Measurements from ENCODE around the gene TEX19. TPM values are rescaled to one million over a fixed set of nuclear protein-coding genes. Genes with fewer than 3 reads are reported as not detected.

The TEX19 gene
- total RNA-seq, 1 experiment from 2014 or later, result 0.24 TPM

GRCh38 chr17:82365606-82366295, 6.7 kb downstream of the TEX19 start:
- DNase-seq, result no peak
- no peaks in the 10 kb centered on the region for H3K9me2 ChIP-seq (ENCODE audit: insufficient read depth)
- H3K4me1 ChIP-seq (replicated peaks; ENCODE audit: insufficient read depth), result no peaks in the 10 kb centered on the region
- H3K27ac ChIP-seq, result no peak overlapping the region
- intact Hi-C loops (cut with micrococcal nuclease; ENCODE audit: unreplicated experiment), result no loop called here
- CTCF ChIA-PET, result no interaction called here
- no peaks in the 10 kb centered on the region for H3K27me3 ChIP-seq (ENCODE audit: insufficient read depth, low read depth)
- H3K4me2 ChIP-seq, result no peak overlapping the region
- no TSS peak for BruUV-seq (replicated peaks)
- POLR2A ChIA-PET (ENCODE audit: unreplicated experiment), result interaction anchor here (0.6 kb wide), 1 partner anchor 374 kb away, joined by 3 read pairs; no protein-coding TSS in a partner anchor
- no peaks in the 10 kb centered on the region for H3K36me3 ChIP-seq (ENCODE audit: low read depth)
- H3F3A ChIP-seq (ENCODE audit: insufficient read depth, low read depth), result no peaks in the 10 kb centered on the region
- H2AFZ ChIP-seq, result no peak overlapping the region
- no peak overlapping the region for H3K4me3 ChIP-seq
- no peaks in the 10 kb centered on the region for H3K79me2 ChIP-seq (ENCODE audit: low read depth)
- TF ChIP-seq EZH2 (IDR thresholded peaks at IDR 0.05; ENCODE audit: low read depth) (no peak), CTCF (conservative IDR thresholded peaks at IDR 0.05) (no peak)
- no peaks in the 10 kb centered on the region for H3K9me3 ChIP-seq (ENCODE audit: insufficient read depth, low read depth)
- no peaks in the 10 kb centered on the region for H4K20me1 ChIP-seq (ENCODE audit: insufficient read depth)

GRCh38 chr17:82366749-82367148, 7.7 kb downstream of the TEX19 start:
- POLR2A ChIA-PET (ENCODE audit: unreplicated experiment), result interaction anchor here (0.7 kb wide), 1 partner anchor 15 kb away, joined by 8 read pairs; no protein-coding TSS in a partner anchor
- no peak overlapping the region for H3K4me2 ChIP-seq
- no TSS peak for BruUV-seq (replicated peaks)

GRCh38 chr17:82367724-82368524, 8.9 kb downstream of the TEX19 start:
- CTCF ChIA-PET, result interaction anchor here (0.6 kb wide), 1 partner anchor 85 kb away, joined by 4 read pairs; no protein-coding TSS in a partner anchor

More at GRCh38 chr17:82366749-82367148, 7.7 kb downstream of the TEX19 start:
- no peaks in the 10 kb centered on the region for H3F3A ChIP-seq (ENCODE audit: insufficient read depth, low read depth)
- H2AFZ ChIP-seq, result no peak overlapping the region
- no peaks in the 10 kb centered on the region for H3K79me2 ChIP-seq (ENCODE audit: low read depth)
- no peaks in the 10 kb centered on the region for H3K9me2 ChIP-seq (ENCODE audit: insufficient read depth)
- H3K27ac ChIP-seq, result no peak overlapping the region
- H4K20me1 ChIP-seq (ENCODE audit: insufficient read depth), result no peaks in the 10 kb centered on the region
- H3K4me3 ChIP-seq, result no peak overlapping the region
- no peaks in the 10 kb centered on the region for H3K9me3 ChIP-seq (ENCODE audit: insufficient read depth, low read depth)
- TF ChIP-seq EZH2 (IDR thresholded peaks at IDR 0.05; ENCODE audit: low read depth) (no peak), CTCF (conservative IDR thresholded peaks at IDR 0.05) (no peak)
- no peaks in the 10 kb centered on the region for H3K27me3 ChIP-seq (ENCODE audit: insufficient read depth, low read depth)
- intact Hi-C loops (cut with micrococcal nuclease; ENCODE audit: unreplicated experiment), result no loop called here
- H3K4me1 ChIP-seq (replicated peaks; ENCODE audit: insufficient read depth), result no peaks in the 10 kb centered on the region
- CTCF ChIA-PET, result no interaction called here
- DNase-seq, result no peak
- no peaks in the 10 kb centered on the region for H3K36me3 ChIP-seq (ENCODE audit: low read depth)

More at GRCh38 chr17:82367724-82368524, 8.9 kb downstream of the TEX19 start:
- Histone ChIP-seq H3K27me3 (ENCODE audit: insufficient read depth, low read depth) (no peaks in the 10 kb centered on the region), H3K79me2 (ENCODE audit: low read depth) (no peaks in the 10 kb centered on the region), H2AFZ (no peak overlapping the region), H3K4me1 (replicated peaks; ENCODE audit: insufficient read depth) (no peaks in the 10 kb centered on the region), H3K4me2 (no peak overlapping the region), H3K27ac (no peak overlapping the region), H3K4me3 (no peak overlapping the region), H3K9me3 (ENCODE audit: insufficient read depth, low read depth) (no peaks in the 10 kb centered on the region), H3K36me3 (ENCODE audit: low read depth) (no peaks in the 10 kb centered on the region), H3F3A (ENCODE audit: insufficient read depth, low read depth) (no peaks in the 10 kb centered on the region), H4K20me1 (ENCODE audit: insufficient read depth) (no peaks in the 10 kb centered on the region), H3K9me2 (ENCODE audit: insufficient read depth) (no peaks in the 10 kb centered on the region)
- intact Hi-C loops (cut with micrococcal nuclease; ENCODE audit: unreplicated experiment), result no loop called here
- no TSS peak for BruUV-seq (replicated peaks)
- POLR2A ChIA-PET (ENCODE audit: unreplicated experiment), result no interaction called here
- no peak for DNase-seq
- TF ChIP-seq CTCF (conservative IDR thresholded peaks at IDR 0.05), result no peak
- no peak for TF ChIP-seq EZH2 (IDR thresholded peaks at IDR 0.05; ENCODE audit: low read depth)
